ENCODE measurements around the gene SLC26A8.
"Not testable (repeated sequence)": the region's sequence is repeated elsewhere in the genome, so short reads cannot be mapped to it uniquely, and the experiment has no call there.

The SLC26A8 gene

DNA sequence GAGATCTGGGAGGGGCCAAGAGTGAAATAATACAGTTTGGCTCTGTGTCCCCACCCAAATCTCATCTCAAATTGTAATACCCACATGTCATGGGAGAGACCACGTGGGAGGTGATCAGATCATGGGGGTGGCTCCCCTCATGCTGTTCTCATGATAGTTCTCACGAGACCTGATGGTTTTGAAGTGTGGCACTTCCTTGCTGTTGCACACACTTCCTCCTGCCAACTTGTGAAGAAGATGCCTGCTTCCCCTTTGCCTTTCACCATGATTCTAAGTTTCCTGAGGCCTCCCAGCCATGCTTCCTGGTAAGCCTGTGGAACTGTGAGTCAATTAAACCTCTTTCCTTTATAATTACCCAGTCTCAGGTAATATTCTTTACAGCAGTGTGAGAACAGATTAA lies 114.9 kb downstream of the SLC26A8 start:
- not testable (repeated sequence) for DNase-seq (ENCODE audit: low read depth)

DNA sequence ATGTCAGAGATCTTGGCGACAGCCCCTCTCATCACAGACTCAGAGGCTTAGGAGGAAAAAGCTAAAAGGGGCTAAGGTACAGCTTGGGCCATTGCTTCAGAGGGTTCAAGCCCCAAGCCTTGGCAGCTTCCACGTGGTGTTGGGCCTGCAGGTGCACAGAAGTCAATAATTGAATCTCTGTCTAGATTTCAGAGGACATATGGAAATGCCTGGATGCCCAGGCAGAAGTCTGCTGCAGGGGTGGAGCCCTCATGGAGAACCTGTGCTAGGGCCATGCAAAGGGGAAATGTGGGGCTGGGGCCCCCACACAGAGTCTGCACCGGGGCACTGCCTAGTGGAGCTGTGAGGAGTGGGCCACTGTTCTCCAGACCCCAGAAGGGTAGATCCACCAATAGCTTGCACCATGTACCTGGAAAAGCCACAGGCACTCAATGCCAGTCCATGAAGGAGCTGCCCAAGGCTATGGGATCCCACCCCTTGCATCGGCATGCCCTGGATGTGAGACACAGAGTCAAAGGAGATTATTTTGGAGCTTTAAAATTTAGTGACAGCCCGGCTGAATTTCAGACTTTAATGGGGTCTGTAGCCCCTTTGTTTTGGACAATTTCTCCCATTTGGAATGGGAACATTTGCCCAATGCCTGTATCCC lies 115.6 kb downstream of the SLC26A8 start:
- not testable (repeated sequence) for DNase-seq (ENCODE audit: low read depth)

DNA sequence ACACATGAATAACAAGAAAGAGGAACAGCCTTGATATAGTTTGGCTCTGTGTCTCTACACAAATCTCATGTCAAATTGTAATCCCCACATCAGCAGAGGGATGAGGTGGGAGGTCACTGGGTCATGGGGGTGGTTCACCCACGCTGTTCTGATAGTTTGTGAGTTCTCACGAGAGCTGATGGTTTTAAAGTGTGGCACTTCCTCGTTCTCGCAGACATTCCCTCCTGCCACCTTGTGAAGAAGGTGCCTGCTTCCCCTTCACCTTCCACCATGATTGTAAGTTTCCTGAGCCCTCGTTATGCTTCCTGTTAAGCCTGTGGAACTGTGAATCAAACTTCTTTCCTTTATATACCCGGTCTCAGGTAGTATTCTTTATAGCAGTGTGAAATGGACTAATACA lies 116.7 kb downstream of the SLC26A8 start:
- no peak for DNase-seq (ENCODE audit: low read depth)

DNA sequence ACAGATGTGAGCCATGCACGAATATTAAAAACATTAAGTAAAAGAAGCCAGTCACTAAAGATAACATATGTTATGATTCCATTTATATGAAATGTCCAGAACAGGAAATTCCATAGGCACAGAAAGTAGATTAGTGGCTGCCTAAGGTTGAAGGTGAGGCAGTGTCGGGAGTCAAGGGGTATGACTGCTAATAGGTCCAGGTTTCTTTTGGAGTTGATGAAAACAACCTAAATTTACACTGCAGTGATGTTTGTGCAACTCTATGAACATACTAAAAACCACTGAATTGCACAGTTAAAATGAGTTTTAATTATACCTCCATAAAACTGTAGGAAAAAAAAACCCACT lies 118.0 kb downstream of the SLC26A8 start:
- DNase-seq (ENCODE audit: low read depth): no peak

DNA sequence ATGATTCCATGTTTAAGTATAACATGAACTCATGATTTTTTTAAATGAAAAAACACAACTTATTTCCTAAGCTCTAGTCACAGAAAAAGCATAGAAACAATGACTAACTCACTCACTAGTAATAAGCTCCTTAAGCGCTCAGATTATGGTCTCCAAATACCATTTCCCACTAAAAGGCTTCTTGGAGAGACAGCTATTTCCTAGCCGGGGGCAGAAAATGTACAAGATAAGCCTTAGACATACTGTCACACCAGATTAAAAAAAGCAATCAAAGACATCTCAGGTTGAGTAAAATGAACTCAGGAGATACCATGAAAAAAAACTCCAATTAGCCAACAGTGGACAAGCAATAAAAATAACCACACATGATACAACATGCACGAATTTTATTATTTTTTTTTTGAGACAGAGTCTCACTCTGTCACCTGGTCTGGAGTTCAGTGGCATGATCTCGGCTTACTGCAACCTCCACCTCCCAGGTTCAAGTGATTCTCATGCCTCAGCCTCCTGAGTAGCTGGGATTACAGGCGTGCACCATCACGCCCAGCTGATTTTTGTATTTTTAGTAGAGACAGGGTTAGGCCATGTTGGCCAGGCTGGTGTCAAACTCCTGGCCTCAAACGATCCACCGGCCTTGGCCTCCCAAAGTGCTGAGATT lies 118.5 kb downstream of the SLC26A8 start:
- no peak for DNase-seq (ENCODE audit: low read depth)

DNA sequence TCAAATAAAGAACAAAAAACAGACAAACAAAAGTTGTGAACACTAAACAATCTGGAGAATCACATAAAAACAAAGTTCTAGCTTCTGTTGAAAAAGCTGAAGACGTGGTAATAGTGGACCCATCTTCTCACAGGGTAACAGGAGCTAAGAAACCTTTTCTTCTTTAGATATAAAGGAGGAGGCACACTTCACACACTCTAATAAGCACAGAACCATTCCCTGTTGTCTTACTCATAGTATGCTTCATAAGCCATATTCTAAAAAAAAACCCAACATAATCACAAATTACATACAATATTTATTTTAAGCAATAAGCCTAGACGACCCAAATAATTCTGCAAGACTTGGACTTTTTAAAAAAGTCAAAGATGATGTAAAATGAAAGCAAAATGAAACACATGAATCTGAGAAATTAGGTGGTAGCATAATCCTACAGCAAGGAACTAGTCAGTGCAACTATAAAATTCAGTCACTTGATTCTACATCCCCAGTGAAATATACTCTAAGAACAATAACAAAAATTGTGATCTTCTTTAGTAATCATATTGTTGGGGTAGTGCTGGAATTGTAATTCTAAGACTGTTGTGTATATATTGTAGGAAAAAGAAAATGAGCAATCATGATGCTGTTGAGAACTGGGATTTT lies 119.2 kb downstream of the SLC26A8 start:
- DNase-seq (ENCODE audit: low read depth): no peak

DNA sequence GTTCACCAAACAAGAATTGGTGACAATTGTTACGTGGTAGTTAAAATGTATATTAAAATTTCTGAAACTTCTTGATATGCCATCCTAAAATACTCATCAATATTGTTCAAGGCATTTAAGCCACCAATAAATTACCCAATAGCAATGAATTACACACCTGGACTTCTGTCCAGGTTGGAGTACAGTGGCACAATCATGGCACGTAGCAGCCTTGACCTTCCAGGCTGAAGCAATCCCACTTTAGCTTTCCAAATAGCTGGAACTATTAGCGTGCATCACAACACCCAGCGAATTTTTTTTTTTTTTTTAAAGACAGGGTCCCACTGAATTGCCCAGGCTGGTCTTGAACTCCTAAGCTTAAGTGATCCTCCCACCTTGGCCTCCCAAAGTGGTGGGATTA lies 120.8 kb downstream of the SLC26A8 start:
- DNase-seq (ENCODE audit: low read depth): no peak

DNA sequence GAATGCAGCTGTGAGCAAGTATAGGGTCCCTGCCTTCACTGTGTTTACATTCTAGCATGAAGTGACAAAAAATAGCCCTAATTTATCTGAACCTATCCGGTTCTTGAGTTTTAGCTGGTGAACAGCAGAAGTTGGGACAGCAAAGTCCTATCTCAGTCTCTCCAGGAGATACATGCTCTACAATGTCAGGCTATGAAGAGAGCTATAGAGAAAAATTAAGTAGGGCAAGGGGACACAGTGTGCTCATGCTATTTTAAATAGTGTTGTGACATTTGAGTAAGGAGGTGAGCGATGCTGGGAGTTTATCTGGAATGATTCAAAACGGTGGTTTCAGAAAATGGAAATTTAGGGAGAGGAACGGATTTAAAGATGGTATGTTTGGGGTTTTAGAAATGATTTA lies 124.0 kb downstream of the SLC26A8 start:
- no peak for DNase-seq (ENCODE audit: low read depth)

DNA sequence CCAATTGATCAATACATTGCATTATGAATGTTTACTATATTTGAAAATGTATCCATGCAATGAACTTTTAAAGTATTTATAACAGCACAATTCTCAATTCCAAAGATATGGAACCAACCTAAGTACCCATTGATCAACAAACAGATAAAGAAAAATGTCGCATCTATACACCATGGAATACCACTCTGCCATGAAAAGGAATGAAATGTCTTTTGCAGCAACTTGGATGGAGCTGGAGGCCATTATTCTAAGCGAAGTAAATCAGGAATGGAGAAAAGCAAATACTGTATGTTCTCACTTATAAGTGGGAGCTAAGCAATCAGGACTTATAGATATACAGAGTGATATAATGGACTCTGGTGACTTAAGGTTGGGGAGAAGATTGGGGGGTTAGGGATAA lies 126.4 kb downstream of the SLC26A8 start:
- DNase-seq (ENCODE audit: low read depth): no peak

DNA sequence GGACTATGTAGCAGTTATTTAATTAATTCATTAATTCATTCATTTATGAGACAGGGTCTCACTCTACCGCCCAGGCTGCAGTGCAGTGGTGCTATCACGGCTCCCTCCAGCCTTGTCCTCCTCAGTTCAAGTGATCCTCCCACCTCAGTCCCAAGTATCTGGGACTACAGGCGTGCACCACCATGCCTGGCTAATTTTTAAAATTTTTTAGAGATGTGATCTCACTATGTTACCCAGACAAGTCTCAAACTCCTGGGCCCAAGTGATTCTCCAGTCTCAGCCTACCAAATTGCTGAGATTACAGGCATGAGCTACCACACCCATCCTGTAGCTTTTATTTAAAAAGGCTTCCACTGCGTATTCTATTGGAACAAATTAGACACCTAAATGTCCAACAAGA lies 127.0 kb downstream of the SLC26A8 start:
- no peak for DNase-seq (ENCODE audit: low read depth)

DNA sequence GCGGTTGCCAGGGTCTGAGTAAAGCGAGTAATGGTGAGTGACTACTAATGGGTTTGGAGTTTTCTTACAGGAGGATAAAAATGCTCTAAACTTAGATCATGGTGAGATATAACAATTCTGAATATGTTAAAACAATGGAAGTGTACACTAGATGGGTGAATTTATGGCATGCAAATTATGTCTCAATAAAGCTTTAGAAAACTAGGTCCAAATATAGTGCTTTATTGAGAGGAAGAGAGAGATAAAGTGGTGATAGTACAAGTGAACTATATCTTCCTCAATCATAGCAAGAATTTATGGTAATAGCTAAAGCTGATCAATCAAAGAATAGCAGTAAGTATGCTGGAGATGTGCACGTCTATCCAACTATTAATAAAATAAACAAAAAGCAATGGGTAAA lies 127.4 kb downstream of the SLC26A8 start:
- no peak for DNase-seq (ENCODE audit: low read depth)

DNA sequence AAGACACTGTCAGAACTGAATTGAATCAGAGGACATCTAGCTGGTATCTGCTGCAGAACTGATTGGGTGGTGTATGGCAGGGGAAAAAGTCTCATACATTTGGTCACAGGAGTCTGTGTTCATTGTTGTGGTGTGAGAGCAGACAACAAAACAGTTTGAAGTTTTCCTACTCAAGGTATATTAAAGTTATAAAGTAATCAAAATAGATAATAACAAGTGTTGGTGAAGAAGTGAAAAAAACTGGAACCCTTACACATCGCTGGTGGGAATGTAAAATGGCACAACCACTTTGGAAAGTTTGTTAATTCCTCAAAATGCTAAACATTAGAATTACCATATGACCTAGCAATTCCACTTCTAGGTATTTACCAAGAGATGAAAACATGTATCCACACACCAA lies 128.2 kb downstream of the SLC26A8 start:
- DNase-seq (ENCODE audit: low read depth): no peak

DNA sequence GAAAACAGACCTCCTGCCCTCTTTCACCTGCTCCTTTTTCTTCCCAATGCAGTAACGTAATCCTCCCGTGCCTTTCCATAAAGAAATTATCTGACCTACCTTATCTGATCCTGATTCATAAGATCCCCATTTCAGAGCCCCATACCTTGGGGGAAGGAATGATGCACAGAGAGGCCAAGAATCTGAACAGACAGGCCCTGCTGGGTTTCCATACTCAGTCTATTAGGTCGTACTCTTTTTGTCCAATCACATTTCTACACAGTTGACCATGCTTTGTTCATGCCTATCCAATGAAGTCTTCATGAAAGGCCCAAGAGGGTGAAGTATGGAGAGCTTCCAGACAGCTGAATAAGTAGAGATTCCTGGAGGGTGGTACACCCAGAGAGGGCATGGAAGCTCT lies 128.9 kb downstream of the SLC26A8 start:
- DNase-seq (ENCODE audit: low read depth): no peak

DNA sequence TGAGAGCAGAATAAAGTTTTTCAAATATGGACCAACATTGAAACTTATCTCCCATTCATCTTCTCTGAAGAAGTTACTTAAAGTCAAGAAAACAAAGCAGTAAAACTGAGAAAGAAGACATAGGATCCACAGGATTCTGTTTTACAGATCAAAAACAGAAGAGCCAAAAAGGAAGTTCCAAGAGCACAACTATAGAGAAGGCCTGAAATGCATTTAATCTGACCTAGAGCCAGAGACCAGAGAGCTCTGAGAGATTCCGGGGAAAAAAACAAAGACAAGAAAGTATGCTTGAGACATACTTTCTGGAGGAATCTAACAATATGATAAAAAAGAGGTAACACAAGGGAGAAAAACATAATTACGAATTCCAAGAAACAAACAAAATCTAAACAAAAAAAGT lies 129.7 kb downstream of the SLC26A8 start:
- DNase-seq (ENCODE audit: low read depth): no peak

Measured in activated T-helper 9 cell treated with anti-CD3 and anti-CD28 coated beads, Interleukin-2, amount 50 U/mL, for 16 hours (primary cell).